ENCODE data around the gene IPCEF1. TPM values are rescaled to one million over a fixed set of nuclear protein-coding genes. Genes with fewer than 3 reads are reported as not detected.
A peak's percentile ranks its signal among the peaks of the same experiment; 100 is the strongest.

IPCEF1 gene
- total RNA-seq, 1 donor from 2014 or later: 2.0 TPM

DNA sequence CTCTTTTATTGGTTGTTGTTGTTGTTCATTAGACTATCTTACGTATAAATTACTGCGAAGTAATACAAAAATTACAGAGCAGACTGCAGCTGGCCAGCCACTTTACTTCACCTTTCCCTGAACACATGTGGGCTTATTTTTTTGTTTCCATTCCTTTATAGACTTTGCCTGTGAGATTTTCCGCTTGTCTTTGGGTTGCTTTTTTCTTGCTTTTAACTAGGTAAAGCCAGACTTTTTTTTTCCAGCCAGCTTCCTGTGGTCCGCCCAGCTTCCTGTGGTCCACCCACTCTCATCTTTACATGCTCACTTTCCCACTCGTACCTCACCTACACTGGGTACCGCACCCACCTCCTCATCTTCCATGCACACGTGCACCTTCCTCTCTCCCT lies 79.0 kb downstream of the IPCEF1 start:
- Histone ChIP-seq H3K27me3 (no peaks in the 10 kb centered on the region), H3K36me3 (no peaks in the 10 kb centered on the region), H3K4me3 (no peak overlapping the region), H3K4me1 (no peaks in the 10 kb centered on the region), H3K9me3 (no peaks in the 10 kb centered on the region), H3K27ac (no peak overlapping the region)
- TF ChIP-seq POLR2AphosphoS5 (IDR thresholded peaks at IDR 0.05; ENCODE audit: insufficient read depth in 1 of 2, low read depth in 1 of 2) (no peak), POLR2A (IDR thresholded peaks at IDR 0.05) (no peak)
- TF ChIP-seq, protein P1, sequence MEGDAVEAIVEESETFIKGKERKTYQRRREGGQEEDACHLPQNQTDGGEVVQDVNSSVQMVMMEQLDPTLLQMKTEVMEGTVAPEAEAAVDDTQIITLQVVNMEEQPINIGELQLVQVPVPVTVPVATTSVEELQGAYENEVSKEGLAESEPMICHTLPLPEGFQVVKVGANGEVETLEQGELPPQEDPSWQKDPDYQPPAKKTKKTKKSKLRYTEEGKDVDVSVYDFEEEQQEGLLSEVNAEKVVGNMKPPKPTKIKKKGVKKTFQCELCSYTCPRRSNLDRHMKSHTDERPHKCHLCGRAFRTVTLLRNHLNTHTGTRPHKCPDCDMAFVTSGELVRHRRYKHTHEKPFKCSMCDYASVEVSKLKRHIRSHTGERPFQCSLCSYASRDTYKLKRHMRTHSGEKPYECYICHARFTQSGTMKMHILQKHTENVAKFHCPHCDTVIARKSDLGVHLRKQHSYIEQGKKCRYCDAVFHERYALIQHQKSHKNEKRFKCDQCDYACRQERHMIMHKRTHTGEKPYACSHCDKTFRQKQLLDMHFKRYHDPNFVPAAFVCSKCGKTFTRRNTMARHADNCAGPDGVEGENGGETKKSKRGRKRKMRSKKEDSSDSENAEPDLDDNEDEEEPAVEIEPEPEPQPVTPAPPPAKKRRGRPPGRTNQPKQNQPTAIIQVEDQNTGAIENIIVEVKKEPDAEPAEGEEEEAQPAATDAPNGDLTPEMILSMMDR (IDR thresholded peaks at IDR 0.05): no peak
- no peak for DNase-seq (ENCODE audit: extremely low spot score in 2 of 2)
- intact Hi-C loops (cut with DNase I): loop anchor here (10.0 kb wide), 1 partner anchor 123 kb away; no protein-coding TSS in a partner anchor

- DNase-seq (ENCODE audit: extremely low spot score in 2 of 2): no peak
- intact Hi-C loops (cut with DNase I): loop anchor here (10.0 kb wide), 1 partner anchor 122 kb away; no protein-coding TSS in a partner anchor
- Histone ChIP-seq H3K4me1 (no peaks in the 10 kb centered on the region), H3K27me3 (no peaks in the 10 kb centered on the region), H3K9me3 (no peaks in the 10 kb centered on the region), H3K4me3 (no peak overlapping the region), H3K36me3 (no peaks in the 10 kb centered on the region), H3K27ac (no peak overlapping the region)
- TF ChIP-seq, protein P1 (IDR thresholded peaks at IDR 0.05): peak in 2 of 3 experiments; percentile 43 to 54
- TF ChIP-seq POLR2AphosphoS5 (IDR thresholded peaks at IDR 0.05; ENCODE audit: insufficient read depth in 1 of 2, low read depth in 1 of 2): no peak
Measured at GRCh38 chr6:154276810-154277628, 79.6 kb downstream of the IPCEF1 start.

- Histone ChIP-seq H3K36me3 (no peaks in the 10 kb centered on the region), H3K27me3 (no peaks in the 10 kb centered on the region), H3K4me3 (no peak overlapping the region), H3K9me3 (no peaks in the 10 kb centered on the region), H3K27ac (no peak overlapping the region), H3K4me1 (no peaks in the 10 kb centered on the region)
- TF ChIP-seq, protein P1 (IDR thresholded peaks at IDR 0.05): no peak
- TF ChIP-seq POLR2A (IDR thresholded peaks at IDR 0.05): no peak
- no peak for TF ChIP-seq POLR2AphosphoS5 (IDR thresholded peaks at IDR 0.05; ENCODE audit: insufficient read depth in 1 of 2, low read depth in 1 of 2)
- DNase-seq (ENCODE audit: extremely low spot score in 2 of 2): no peak
- intact Hi-C loops (cut with DNase I): loop anchor here (10.0 kb wide), 1 partner anchor 119 kb away; no protein-coding TSS in a partner anchor
Measured at GRCh38 chr6:154274168-154274567, 82.4 kb downstream of the IPCEF1 start.

- H3K4me1 ChIP-seq: no peaks in the 10 kb centered on the region
- H3K27me3 ChIP-seq: no peaks in the 10 kb centered on the region
- H3K9me3 ChIP-seq: no peaks in the 10 kb centered on the region
- TF ChIP-seq POLR2AphosphoS5 (IDR thresholded peaks at IDR 0.05; ENCODE audit: insufficient read depth in 1 of 2, low read depth in 1 of 2) (no peak), POLR2A (IDR thresholded peaks at IDR 0.05) (no peak)
- no peak for DNase-seq (ENCODE audit: extremely low spot score in 2 of 2)
- intact Hi-C loops (cut with DNase I): no loop called here
- H3K4me3 ChIP-seq: no peak overlapping the region
- H3K36me3 ChIP-seq: no peaks in the 10 kb centered on the region
- no peak overlapping the region for H3K27ac ChIP-seq
Measured at GRCh38 chr6:154268486-154268885, 88.1 kb downstream of the IPCEF1 start.

DNA sequence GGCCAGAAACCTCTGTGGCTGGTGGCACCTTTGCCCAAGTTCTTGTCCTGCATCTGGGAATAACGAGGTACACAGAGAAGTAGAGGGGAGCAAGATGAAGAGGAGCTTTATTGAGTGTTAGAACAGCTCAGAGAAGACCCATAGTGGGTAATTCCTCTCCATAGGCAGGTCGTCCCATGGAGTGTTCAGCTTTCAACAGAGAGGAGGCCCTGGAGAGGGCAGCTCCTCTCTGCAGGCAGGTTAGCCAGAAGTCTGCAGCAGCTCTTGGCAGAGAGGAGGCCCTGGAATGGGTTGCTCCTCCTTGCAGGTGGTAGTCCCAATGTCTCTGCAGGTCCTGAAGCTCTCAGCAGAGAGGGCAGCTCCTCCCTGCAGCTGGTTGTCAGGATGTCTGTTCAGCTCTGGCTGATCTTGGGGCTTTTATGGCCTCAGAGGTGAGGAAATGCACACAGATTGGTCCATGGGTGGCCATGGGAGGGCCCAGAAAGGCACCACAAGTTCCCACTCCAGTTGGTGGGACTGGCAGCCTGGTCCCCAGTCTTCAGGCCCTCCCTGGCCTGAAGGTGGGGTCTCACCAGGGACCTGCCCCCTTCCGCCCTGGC lies 89.0 kb downstream of the IPCEF1 start:
- no peaks in the 10 kb centered on the region for H3K27me3 ChIP-seq
- H3K4me3 ChIP-seq: no peak overlapping the region
- no peaks in the 10 kb centered on the region for H3K36me3 ChIP-seq
- TF ChIP-seq, protein P1 (IDR thresholded peaks at IDR 0.05): no peak
- no peak for TF ChIP-seq POLR2AphosphoS5 (IDR thresholded peaks at IDR 0.05; ENCODE audit: insufficient read depth in 1 of 2, low read depth in 1 of 2)
- no peak for TF ChIP-seq POLR2A (IDR thresholded peaks at IDR 0.05)
- intact Hi-C loops (cut with DNase I): no loop called here
- no peak overlapping the region for H3K27ac ChIP-seq
- no peak for DNase-seq (ENCODE audit: extremely low spot score in 2 of 2)
- H3K9me3 ChIP-seq: no peaks in the 10 kb centered on the region
- H3K4me1 ChIP-seq: no peaks in the 10 kb centered on the region
